ENCODE results near the gene PITPNC1. TPM values are rescaled to one million over a fixed set of nuclear protein-coding genes. Genes with fewer than 3 reads are reported as not detected.
A peak's percentile ranks its signal among the peaks of the same experiment; 100 is the strongest.
"Not testable (repeated sequence)": the region's sequence is repeated elsewhere in the genome, so short reads cannot be mapped to it uniquely, and the experiment has no call there.

The PITPNC1 gene
- total RNA-seq, 1 experiment from 2014 or later = 22.3 TPM

DNA sequence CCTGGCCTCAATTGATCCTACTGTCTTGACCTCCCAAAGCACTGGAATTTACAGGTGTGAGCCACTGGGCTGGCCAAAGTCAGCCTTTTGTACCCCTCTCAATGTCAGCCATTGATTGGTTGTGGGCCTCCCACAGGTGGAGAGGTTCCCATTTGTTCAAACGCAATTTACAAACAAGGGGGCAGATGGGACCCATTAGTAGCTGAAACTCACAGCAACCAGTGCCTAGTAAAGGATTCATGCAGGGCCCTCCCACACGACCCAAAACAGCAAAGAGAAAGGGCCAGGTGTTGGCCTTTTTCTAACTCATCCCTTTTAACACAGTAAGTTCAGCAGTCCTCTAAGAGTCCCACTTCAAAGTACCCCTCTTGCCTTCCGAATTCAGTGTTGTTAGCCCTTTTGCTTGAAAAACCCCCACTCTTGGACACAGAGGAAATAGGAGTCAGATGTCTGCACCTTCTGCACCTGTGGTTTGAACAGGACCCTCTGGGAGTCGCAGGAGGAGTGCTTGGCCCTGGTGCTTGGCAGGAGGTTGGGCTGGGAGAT is 89.2 kb downstream of the PITPNC1 start:
- DNase-seq (ENCODE audit: low read depth, low spot score) = no peak
- in situ Hi-C loops (cut with HindIII; ENCODE audit: low pct_unique_long_range_greater_than_20kb, low sequenced_read_pairs) = no loop called here

DNA sequence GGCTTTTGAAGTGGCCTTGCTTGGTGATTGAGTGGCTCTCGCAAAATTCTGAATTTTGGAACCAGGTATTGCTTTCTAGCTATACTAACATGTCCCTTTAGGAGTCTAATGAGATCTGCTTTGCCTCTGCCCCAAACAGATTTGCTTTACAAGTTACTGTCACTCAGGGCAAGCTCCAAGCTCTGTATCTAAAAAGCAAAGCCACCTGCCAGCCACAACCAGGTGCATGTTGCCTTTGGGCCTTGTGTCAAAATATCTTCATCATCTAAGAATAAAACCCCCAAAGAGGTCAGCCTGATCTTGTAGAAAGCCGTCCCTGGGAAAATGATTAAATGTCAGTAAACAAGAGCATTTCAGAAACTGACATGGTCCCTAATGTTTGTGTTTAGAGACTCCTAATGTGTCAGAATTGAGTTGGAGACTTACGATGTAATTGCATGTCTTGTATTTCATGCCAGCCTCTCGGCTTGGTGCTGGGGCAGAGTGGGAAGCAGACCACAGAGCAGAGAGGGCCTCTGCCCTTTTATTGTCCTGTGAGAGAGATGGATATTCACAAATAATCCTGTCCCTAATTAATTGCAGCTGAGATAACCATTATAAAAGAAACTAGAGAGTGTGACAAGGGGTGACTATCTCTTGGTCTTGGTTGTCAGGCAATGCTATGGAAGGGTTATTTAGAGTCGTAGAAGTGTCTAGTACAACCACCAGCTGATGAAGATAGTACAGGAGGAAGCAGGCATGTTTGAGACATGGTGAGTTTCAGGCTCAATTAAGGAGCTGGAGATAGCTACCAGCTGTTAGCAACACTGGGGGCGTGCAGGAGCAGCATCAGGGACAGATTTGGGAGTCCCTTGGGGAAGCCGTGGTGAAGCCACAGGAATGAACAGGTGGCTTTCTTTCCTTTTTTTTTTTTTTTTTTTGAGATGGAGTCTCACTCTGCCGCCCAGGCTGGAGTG is 90.7 kb downstream of the PITPNC1 start:
- in situ Hi-C loops (cut with HindIII; ENCODE audit: low pct_unique_long_range_greater_than_20kb, low sequenced_read_pairs) = no loop called here

GRCh38 chr17:67469208-67469980 is 92.3 kb downstream of the PITPNC1 start:
- in situ Hi-C loops (cut with HindIII; ENCODE audit: low pct_unique_long_range_greater_than_20kb, low sequenced_read_pairs) = no loop called here
- DNase-seq (ENCODE audit: low read depth, low spot score) = no peak

More for the DNA sequence above, 90.7 kb downstream of the PITPNC1 start:
- DNase-seq (ENCODE audit: low read depth, low spot score) = no peak

DNA sequence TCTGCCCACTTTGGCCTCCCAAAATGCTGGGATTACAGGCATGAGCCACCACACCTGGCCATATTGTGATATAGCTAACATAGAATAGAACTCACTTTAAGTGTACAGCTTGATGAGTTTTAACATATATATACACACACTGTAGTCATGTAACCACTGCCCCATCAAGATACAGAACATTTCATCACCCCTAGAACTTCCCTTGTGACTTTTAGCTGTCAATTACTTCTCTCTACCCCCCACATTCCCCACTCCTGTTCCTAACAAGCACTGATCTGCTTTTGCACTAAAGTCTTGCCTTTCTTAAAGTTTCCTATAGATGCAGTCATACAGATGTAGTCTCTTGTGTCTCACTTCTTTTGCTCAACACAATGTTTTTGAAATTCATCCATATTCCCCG is 93.1 kb downstream of the PITPNC1 start:
- in situ Hi-C loops (cut with HindIII; ENCODE audit: low pct_unique_long_range_greater_than_20kb, low sequenced_read_pairs) = no loop called here
- DNase-seq (ENCODE audit: low read depth, low spot score) = no peak

DNA sequence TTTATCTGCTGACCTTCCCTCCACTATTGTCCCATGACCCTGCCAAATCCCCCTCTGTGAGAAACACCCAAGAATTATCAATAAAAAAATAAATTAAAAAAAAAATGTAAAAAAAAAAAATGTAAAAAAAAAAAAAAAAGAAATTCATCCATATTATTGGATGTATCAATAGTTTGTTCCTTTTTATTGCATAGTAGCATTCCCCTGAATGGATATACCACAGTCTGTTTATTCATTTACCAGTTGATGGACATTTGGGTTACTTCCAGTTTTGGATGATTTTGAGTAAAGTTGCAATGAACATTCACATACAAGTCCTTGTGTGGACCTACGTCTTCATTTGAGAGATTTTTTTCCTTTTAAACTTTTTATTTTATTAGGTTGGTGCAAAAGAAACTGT is 94.0 kb downstream of the PITPNC1 start:
- DNase-seq (ENCODE audit: low read depth, low spot score) = no peak
- in situ Hi-C loops (cut with HindIII; ENCODE audit: low pct_unique_long_range_greater_than_20kb, low sequenced_read_pairs) = no loop called here

DNA sequence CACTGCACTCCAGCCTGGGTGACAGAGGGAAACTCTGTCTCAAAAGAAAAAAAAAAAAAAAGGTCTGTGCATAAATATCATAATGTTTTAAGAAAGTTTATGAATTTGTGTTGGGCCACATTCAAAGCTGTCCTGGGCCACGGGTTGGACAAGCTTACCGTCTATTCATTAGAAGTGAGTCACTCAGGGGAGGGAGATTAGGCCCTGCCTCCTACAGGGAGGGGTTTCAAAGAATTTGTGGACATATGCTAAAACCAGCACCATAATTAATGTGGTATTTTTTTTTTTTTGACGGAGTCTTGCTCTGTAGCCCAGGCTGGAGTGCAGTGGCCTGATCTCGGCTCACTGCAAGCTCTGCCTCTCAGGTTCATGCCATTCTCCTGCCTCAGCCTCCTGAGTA is 95.5 kb downstream of the PITPNC1 start:
- in situ Hi-C loops (cut with HindIII; ENCODE audit: low pct_unique_long_range_greater_than_20kb, low sequenced_read_pairs) = not testable (repeated sequence)

DNA sequence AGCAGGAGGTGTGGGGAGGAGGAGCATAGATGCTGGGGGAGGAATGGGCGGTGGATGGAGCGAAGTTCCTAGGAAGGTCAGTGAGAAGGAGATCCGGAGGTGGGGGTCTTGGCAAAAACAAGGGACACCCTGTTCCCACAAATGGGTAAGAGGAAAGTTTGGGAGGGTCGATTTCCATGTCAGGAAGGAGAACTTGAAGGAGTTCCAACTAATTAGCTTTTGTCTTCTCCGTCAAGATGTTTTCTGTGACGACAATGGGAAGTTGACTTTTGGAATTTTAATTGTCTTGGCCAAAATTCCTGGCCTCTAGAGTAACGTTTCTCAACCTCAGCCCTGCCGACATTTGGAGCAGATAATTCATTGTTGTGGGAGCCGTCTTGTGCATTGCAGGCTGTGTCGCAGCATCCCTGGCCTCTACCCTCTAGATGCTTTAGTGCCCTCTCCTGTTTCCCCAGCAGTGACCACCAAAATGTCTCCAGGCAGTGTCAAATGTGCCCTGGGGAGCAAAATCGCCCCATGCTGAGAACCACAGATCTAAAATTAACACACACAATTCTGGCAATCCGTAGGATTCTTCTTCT is 97.1 kb downstream of the PITPNC1 start:
- in situ Hi-C loops (cut with HindIII; ENCODE audit: low pct_unique_long_range_greater_than_20kb, low sequenced_read_pairs) = no loop called here
- DNase-seq (ENCODE audit: low read depth, low spot score) = no peak

More for the DNA sequence above, 95.5 kb downstream of the PITPNC1 start:
- not testable (repeated sequence) for DNase-seq (ENCODE audit: low read depth, low spot score)

DNA sequence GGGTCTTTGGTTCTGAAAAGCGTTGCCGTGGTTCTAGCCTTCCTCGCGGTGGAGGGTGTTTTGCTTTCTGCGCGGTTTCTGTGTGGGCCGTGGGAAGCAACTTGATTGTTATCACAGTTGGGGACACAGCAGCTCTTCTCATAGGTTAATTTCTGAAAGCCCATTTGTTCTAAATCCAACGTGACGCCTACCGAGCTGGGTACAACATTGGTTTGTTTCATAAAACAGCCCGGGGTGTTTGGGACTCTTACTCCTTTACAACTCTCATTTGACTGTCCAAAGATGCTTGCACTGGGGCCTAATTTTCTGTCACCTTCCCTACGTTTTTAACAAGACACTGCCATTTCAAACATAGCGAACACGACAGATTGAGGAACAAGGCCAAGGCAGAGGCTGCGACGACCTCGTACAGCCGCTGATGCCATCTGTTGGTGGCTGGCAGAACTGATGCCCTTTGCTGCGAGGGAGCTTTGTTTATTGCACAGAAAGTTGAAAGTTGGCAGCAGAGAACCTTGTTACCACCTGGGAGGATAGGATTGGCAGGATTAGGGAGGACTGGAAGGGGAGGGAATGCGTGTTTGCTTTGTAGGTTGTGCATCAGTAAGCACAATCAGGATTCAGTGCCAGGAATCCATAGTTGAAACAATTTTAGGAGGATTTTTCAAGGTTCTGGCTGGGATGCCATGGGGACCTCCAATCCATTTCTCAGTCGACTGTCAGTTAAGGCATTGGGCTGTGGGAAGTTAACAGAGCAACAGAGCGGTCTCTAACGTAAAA is 98.3 kb downstream of the PITPNC1 start:
- in situ Hi-C loops (cut with HindIII; ENCODE audit: low pct_unique_long_range_greater_than_20kb, low sequenced_read_pairs) = no loop called here
- DNase-seq (ENCODE audit: low read depth, low spot score) = peak; percentile 91

DNA sequence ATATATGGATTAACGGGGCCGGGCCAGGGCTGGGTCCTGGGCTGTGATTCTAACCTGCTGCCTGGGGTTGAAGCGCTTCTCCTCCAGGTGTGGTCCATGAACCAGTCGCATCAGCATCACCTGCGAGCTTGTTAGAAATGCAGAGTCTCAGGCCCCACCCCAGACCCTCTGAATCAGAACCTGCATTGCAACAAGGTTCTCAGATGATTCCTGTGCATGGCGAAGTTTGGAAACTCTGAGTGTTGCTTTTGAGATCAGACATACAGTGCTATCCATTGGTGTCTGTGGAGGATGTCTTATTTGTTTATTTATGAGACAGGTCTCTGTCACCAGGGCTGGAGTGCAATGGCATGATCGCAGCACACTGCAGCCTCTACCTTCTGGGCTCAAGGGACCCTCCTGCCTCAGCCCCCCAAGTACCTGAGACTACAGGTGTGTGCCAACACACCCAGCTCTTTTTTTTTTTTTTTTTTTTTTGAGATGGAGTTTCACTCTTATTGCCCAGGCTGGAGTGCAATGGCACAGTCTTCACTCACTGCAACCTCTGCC is 99.8 kb downstream of the PITPNC1 start:
- in situ Hi-C loops (cut with HindIII; ENCODE audit: low pct_unique_long_range_greater_than_20kb, low sequenced_read_pairs) = no loop called here
- DNase-seq (ENCODE audit: low read depth, low spot score) = no peak

- in situ Hi-C loops (cut with HindIII; ENCODE audit: low pct_unique_long_range_greater_than_20kb, low sequenced_read_pairs) = no loop called here
- DNase-seq (ENCODE audit: low read depth, low spot score) = no peak
Measured at GRCh38 chr17:67477687-67478086, 100.6 kb downstream of the PITPNC1 start.

- DNase-seq (ENCODE audit: low read depth, low spot score) = no peak
- in situ Hi-C loops (cut with HindIII; ENCODE audit: low pct_unique_long_range_greater_than_20kb, low sequenced_read_pairs) = no loop called here
Measured at GRCh38 chr17:67478401-67479041, 101.4 kb downstream of the PITPNC1 start.

GRCh38 chr17:67479148-67479547 is 102.1 kb downstream of the PITPNC1 start:
- in situ Hi-C loops (cut with HindIII; ENCODE audit: low pct_unique_long_range_greater_than_20kb, low sequenced_read_pairs) = no loop called here
- DNase-seq (ENCODE audit: low read depth, low spot score) = no peak

GRCh38 chr17:67480959-67481358 is 103.9 kb downstream of the PITPNC1 start:
- in situ Hi-C loops (cut with HindIII; ENCODE audit: low pct_unique_long_range_greater_than_20kb, low sequenced_read_pairs); DNase-seq (ENCODE audit: low read depth, low spot score): not testable (repeated sequence)

DNA sequence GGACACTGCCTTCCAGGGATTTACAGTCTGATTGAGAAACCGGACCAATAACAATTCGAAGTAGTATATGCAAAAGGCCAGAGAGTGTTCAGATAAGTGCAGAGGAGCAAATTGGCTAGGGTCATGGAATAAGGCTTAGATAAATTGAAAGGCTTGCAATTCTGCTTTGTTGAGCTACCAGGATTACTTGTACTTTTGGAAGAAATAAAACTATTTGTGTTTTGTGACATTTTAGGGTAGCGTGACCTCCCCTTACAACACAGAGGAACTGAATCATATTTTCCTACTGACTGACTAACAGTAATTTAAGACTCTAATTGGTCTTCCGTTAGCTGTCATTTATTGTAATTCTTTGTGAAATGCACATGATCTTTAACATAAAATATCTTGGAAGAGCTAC is 104.7 kb downstream of the PITPNC1 start:
- no peak for DNase-seq (ENCODE audit: low read depth, low spot score)
- in situ Hi-C loops (cut with HindIII; ENCODE audit: low pct_unique_long_range_greater_than_20kb, low sequenced_read_pairs) = no loop called here

DNA sequence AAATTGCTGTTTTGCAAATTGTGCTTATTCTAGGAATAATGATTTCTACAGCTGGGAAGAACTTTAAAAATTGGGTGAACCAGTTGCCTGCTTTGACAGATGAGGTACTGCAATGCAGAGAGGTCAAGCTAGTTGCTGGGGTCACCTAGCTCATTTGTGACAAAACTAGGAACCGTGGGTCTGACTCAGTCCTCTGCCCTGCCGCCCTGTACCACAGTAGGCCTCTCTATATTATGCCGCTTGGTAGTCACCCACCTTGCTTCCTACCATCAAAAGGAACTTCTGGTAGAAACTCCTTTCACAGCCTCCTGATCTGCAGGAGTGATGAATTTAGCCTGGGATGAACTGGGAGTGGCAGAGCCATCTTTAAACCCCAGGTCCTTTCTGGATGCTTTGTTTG is 105.7 kb downstream of the PITPNC1 start:
- DNase-seq (ENCODE audit: low read depth, low spot score) = no peak
- in situ Hi-C loops (cut with HindIII; ENCODE audit: low pct_unique_long_range_greater_than_20kb, low sequenced_read_pairs) = no loop called here

DNA sequence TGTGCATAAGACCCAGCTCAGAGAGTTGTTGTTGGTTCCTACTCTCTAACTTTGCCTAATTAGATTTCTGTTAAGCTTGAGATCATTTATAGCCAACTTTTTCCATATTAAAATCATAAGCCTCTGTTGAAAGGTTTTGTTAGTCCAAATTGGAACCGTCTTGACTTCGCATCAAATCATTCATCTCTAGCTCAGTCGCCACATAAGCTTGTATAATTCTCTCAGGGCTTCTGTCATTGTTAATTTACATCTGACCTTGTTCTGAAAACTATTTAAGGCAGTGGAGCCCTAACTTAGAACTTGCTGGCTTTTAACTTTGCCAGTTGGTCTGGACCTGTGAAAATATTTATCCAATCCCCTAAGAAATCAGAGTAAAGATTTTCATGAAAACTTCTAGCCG is 107.2 kb downstream of the PITPNC1 start:
- in situ Hi-C loops (cut with HindIII; ENCODE audit: low pct_unique_long_range_greater_than_20kb, low sequenced_read_pairs) = no loop called here
- no peak for DNase-seq (ENCODE audit: low read depth, low spot score)

DNA sequence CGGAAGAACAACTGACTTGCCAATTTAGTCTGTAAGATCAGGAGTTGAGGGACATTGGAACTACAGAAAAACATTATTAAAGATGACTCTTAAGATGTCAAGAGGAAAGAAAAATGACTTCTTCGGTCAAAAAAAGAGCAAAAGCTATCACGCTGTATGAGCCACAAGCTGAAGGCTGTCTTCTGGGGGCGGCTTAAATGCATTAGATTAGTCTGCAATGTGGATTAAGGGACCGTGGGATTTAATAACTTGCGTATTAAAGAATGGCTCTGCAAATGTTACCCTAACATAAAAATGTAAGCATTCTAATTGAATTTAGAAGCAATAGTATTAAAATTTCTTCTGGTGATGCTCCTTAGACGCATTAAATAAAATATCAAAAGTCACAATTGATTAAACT is 108.6 kb downstream of the PITPNC1 start:
- no peak for DNase-seq (ENCODE audit: low read depth, low spot score)
- in situ Hi-C loops (cut with HindIII; ENCODE audit: low pct_unique_long_range_greater_than_20kb, low sequenced_read_pairs) = no loop called here
